Measurements from ENCODE around the gene SLIT3.

Gene SLIT3

DNA sequence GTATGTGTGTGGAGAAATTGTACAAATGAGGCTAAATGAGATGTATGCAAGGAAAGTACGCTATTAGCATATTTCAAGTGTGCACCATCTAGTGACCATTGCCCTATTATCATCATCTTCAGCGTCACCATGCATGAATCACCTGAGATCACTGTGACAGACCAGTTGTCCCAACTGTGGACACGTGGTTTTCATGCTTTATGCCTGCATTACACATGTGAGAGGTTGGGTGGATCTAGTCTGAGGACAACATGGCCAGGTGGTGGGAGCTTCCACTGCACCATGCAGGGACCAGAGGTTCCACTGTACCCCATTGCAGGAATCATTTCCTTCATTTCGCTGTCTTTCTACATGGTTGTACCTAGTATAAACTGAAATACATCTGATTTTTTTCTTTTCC, 329.8 kb downstream of the SLIT3 start:
- Histone ChIP-seq H3K4me3 (ENCODE audit: insufficient read depth, low read depth, low read length, poor library complexity, severe bottlenecking) (no peak overlapping the region), H3K4me1 (ENCODE audit: control insufficient read depth, insufficient read depth, low read length, poor library complexity, severe bottlenecking) (no peaks in the 10 kb centered on the region), H3K27ac (ENCODE audit: insufficient read depth, low read length, poor library complexity, severe bottlenecking) (no peak overlapping the region), H3K36me3 (ENCODE audit: control insufficient read depth, insufficient read depth, low read length) (no peaks in the 10 kb centered on the region), H3K9me3 (ENCODE audit: control insufficient read depth, low read length) (no peaks in the 10 kb centered on the region), H3K27me3 (replicated peaks; ENCODE audit: control insufficient read depth, insufficient read depth, low read length, poor library complexity, severe bottlenecking) (no peaks in the 10 kb centered on the region)
- DNase-seq, result no peak

DNA sequence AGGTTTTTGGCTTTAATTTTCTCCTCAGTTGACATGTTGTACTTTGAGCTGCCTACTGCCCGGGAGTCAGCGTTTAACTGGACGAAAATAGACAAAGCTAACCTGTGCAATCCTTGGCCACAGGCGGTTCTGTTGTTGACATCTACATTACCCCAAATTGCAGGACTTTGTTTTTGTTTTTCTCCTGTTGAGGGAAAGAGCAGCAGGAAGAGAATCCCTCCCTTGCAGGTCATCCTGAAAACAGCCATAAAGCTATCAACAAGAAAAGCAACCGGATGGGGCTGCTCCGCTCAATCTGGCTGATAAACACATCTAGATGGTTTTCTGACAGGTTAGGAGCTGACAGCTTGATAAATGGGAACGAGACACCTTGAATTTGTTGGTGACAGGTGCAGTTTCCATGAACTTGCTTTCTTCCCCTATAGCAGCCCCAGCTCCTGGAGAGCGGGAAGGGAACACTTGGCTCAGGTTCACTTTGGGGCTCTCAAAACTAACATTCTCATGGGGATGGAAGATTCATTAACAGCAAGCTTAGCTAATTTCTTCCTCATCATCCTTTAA, 331.5 kb downstream of the SLIT3 start:
- Histone ChIP-seq H3K27me3 (replicated peaks; ENCODE audit: control insufficient read depth, insufficient read depth, low read length, poor library complexity, severe bottlenecking) (no peaks in the 10 kb centered on the region), H3K36me3 (ENCODE audit: control insufficient read depth, insufficient read depth, low read length) (no peaks in the 10 kb centered on the region), H3K9me3 (ENCODE audit: control insufficient read depth, low read length) (no peaks in the 10 kb centered on the region), H3K27ac (ENCODE audit: insufficient read depth, low read length, poor library complexity, severe bottlenecking) (no peak overlapping the region), H3K4me3 (ENCODE audit: insufficient read depth, low read depth, low read length, poor library complexity, severe bottlenecking) (no peak overlapping the region), H3K4me1 (ENCODE audit: control insufficient read depth, insufficient read depth, low read length, poor library complexity, severe bottlenecking) (no peaks in the 10 kb centered on the region)
- no peak for DNase-seq

DNA sequence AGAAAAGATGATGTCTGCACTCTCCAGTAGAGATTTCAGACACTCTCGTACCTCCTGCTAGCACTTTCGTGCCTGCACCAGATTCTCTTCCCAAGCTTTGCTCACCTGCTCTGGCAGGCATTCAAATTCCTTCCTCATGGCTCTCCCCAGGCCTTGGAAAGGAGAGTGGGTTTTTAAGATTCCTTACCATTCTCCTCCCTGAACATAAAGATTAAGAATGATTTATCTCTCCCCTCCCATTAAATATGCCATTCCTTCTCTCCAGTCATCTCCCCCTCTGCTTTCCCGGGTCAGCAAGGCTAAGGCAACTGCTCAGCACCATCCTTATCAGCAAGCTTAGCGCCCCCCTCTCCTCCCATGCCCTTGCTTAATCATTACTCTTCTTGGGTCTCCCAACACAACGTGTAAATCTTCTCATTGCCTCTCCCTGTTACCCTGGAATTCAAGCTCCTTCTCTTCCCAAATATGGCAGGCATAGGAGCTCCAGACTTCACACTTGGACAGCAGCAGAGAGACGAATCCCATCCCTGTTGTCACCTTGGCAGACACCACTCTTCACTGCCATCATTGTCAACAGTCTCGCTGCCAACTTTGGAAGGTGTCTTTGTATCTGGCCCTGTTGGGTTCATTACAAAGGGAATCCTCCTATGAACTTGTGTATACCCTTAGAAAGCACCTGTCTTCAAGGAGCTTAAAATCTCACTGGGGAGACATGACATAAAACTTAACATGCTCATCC, 332.9 kb downstream of the SLIT3 start:
- Histone ChIP-seq H3K9me3 (ENCODE audit: control insufficient read depth, low read length) (no peaks in the 10 kb centered on the region), H3K27me3 (replicated peaks; ENCODE audit: control insufficient read depth, insufficient read depth, low read length, poor library complexity, severe bottlenecking) (no peaks in the 10 kb centered on the region), H3K36me3 (ENCODE audit: control insufficient read depth, insufficient read depth, low read length) (no peaks in the 10 kb centered on the region), H3K27ac (ENCODE audit: insufficient read depth, low read length, poor library complexity, severe bottlenecking) (no peak overlapping the region), H3K4me3 (ENCODE audit: insufficient read depth, low read depth, low read length, poor library complexity, severe bottlenecking) (no peak overlapping the region), H3K4me1 (ENCODE audit: control insufficient read depth, insufficient read depth, low read length, poor library complexity, severe bottlenecking) (no peaks in the 10 kb centered on the region)
- no peak for DNase-seq

DNA sequence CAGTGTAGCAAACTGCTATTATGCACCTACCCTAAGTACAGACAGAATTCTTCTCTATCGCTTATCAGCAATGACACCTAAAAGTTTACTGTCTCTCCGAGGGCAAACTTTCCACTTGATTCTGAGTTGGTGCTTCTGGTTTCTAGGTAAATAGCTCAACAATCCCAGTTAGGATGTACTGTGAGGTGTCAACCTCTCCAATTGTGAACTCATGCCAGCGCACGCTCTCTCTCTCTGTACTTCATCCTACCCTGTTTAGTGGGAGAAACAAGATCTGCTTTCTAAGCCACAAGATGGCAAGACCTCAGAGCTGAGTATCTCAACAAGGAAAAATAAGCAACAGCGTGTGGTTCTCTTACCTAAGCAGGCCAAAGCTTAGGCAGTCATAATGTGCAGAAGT, 335.3 kb downstream of the SLIT3 start:
- no peaks in the 10 kb centered on the region for H3K9me3 ChIP-seq (ENCODE audit: control insufficient read depth, low read length)
- DNase-seq, result no peak

DNA sequence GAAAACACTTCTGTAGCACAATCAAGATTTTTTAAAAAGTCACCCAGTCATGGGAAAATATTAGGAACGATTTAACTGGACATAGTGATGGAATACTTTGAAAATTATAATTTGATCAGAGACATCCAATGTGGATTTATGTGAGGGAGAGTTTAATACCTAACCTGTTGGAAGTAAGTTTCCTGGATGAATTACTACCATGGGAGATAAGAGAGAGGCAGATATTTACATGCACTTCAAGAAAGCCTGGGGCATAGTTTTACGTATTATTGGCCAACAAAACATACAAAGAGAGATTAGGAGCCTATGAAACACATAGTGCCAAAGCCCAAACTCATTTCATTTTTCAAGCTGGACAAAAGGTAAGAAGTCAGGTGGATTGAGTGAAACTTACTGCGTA, 336.8 kb downstream of the SLIT3 start:
- Histone ChIP-seq H3K27ac (ENCODE audit: insufficient read depth, low read length, poor library complexity, severe bottlenecking) (no peak overlapping the region), H3K36me3 (ENCODE audit: control insufficient read depth, insufficient read depth, low read length) (no peaks in the 10 kb centered on the region), H3K27me3 (replicated peaks; ENCODE audit: control insufficient read depth, insufficient read depth, low read length, poor library complexity, severe bottlenecking) (no peaks in the 10 kb centered on the region), H3K9me3 (ENCODE audit: control insufficient read depth, low read length) (no peaks in the 10 kb centered on the region), H3K4me3 (ENCODE audit: insufficient read depth, low read depth, low read length, poor library complexity, severe bottlenecking) (no peak overlapping the region), H3K4me1 (ENCODE audit: control insufficient read depth, insufficient read depth, low read length, poor library complexity, severe bottlenecking) (no peaks in the 10 kb centered on the region)
- no peak for DNase-seq

More for the DNA sequence above, 335.3 kb downstream of the SLIT3 start:
- no peak overlapping the region for H3K27ac ChIP-seq (ENCODE audit: insufficient read depth, low read length, poor library complexity, severe bottlenecking)
- no peak overlapping the region for H3K4me3 ChIP-seq (ENCODE audit: insufficient read depth, low read depth, low read length, poor library complexity, severe bottlenecking)
- H3K27me3 ChIP-seq (replicated peaks; ENCODE audit: control insufficient read depth, insufficient read depth, low read length, poor library complexity, severe bottlenecking), result no peaks in the 10 kb centered on the region
- no peaks in the 10 kb centered on the region for H3K36me3 ChIP-seq (ENCODE audit: control insufficient read depth, insufficient read depth, low read length)
- no peaks in the 10 kb centered on the region for H3K4me1 ChIP-seq (ENCODE audit: control insufficient read depth, insufficient read depth, low read length, poor library complexity, severe bottlenecking)

DNA sequence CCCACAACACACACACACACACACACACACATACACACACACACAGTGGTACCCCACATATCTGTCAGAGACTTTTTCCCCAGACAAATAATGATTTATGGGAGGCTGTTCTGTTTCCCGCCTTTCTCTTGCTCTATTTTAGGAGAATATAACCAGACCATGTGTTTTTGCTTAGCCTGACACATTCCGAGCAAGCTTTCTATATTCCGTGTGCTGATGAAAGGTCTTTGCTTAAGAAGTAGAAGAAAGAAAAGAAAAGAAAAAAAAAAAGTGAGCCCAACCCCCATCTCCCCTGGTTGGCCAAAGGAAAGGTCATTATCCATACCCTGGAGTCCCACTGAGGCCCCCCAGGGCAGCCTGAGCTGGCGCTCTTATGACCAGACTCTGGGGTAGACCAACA, 338.6 kb downstream of the SLIT3 start:
- Histone ChIP-seq H3K4me1 (ENCODE audit: control insufficient read depth, insufficient read depth, low read length, poor library complexity, severe bottlenecking) (no peaks in the 10 kb centered on the region), H3K27ac (ENCODE audit: insufficient read depth, low read length, poor library complexity, severe bottlenecking) (no peak overlapping the region), H3K9me3 (ENCODE audit: control insufficient read depth, low read length) (no peaks in the 10 kb centered on the region), H3K4me3 (ENCODE audit: insufficient read depth, low read depth, low read length, poor library complexity, severe bottlenecking) (no peak overlapping the region), H3K27me3 (replicated peaks; ENCODE audit: control insufficient read depth, insufficient read depth, low read length, poor library complexity, severe bottlenecking) (no peaks in the 10 kb centered on the region), H3K36me3 (ENCODE audit: control insufficient read depth, insufficient read depth, low read length) (no peaks in the 10 kb centered on the region)
- no peak for DNase-seq

DNA sequence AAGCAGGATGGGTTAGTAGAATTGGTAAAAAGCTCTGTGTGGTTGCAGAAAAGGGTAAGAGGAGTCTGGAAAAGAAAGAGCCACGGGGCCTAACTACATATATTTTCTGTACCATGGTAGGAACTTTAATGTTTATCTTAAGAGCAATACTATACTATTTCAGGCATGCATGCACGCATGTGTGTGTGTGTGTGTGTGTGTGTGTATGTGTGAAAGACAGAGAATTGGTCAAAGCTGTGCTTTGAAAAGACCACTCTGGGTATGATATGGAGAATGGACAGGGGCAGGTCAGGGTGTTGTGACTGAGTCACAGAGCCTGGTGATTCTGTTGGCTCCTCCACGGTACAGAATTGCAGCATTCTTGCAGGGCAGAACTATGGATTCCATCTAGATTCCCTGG, 339.3 kb downstream of the SLIT3 start:
- no peak for DNase-seq
- Histone ChIP-seq H3K27ac (ENCODE audit: insufficient read depth, low read length, poor library complexity, severe bottlenecking) (no peak overlapping the region), H3K4me3 (ENCODE audit: insufficient read depth, low read depth, low read length, poor library complexity, severe bottlenecking) (no peak overlapping the region)

DNA sequence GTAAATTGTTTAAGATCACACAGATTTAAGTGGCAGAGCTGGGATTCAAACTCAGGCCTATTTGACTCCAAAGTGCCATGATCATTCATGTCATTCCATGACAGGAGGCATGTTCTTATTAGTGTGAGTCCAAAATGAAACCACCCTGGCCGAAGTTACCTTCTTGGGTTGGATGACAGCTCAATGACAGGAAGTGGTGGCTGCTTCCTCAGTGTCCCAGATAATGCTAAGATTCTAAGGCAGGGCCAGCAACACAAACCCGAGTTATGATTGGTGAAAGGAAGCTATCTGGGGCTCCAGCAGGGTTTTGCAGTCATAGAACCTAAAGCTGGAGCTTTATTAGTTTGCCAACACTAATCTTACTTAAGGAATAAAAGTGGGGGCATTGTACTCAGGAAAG, 340.4 kb downstream of the SLIT3 start:
- Histone ChIP-seq H3K27me3 (replicated peaks; ENCODE audit: control insufficient read depth, insufficient read depth, low read length, poor library complexity, severe bottlenecking) (no peaks in the 10 kb centered on the region), H3K4me1 (ENCODE audit: control insufficient read depth, insufficient read depth, low read length, poor library complexity, severe bottlenecking) (no peaks in the 10 kb centered on the region), H3K9me3 (ENCODE audit: control insufficient read depth, low read length) (no peaks in the 10 kb centered on the region), H3K4me3 (ENCODE audit: insufficient read depth, low read depth, low read length, poor library complexity, severe bottlenecking) (no peak overlapping the region), H3K36me3 (ENCODE audit: control insufficient read depth, insufficient read depth, low read length) (no peaks in the 10 kb centered on the region), H3K27ac (ENCODE audit: insufficient read depth, low read length, poor library complexity, severe bottlenecking) (no peak overlapping the region)
- DNase-seq, result no peak

More for the DNA sequence above, 339.3 kb downstream of the SLIT3 start:
- Histone ChIP-seq H3K27me3 (replicated peaks; ENCODE audit: control insufficient read depth, insufficient read depth, low read length, poor library complexity, severe bottlenecking) (no peaks in the 10 kb centered on the region), H3K36me3 (ENCODE audit: control insufficient read depth, insufficient read depth, low read length) (no peaks in the 10 kb centered on the region), H3K4me1 (ENCODE audit: control insufficient read depth, insufficient read depth, low read length, poor library complexity, severe bottlenecking) (no peaks in the 10 kb centered on the region), H3K9me3 (ENCODE audit: control insufficient read depth, low read length) (no peaks in the 10 kb centered on the region)

DNA sequence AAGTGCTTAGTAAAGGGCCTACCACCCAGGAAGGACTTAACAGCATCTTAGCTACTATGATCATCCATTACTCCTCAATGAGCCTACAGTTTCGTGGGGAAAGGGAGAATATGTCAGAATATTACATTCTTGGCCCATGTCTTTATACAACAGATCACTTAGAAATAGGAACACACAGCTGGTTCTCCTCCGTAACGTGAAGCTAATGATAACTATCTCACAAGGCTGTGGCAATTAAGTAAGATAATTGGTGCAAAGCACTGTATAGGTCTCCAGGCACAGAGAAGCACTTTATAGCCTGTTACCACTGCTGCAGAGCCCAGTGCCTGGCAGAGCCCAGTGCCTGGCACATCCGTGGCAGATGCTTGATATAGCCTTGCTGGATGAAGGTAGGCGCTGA, 347.6 kb downstream of the SLIT3 start:
- DNase-seq, result no peak
- H3K27me3 ChIP-seq (replicated peaks; ENCODE audit: control insufficient read depth, insufficient read depth, low read length, poor library complexity, severe bottlenecking), result no peaks in the 10 kb centered on the region
- H3K36me3 ChIP-seq (ENCODE audit: control insufficient read depth, insufficient read depth, low read length), result no peaks in the 10 kb centered on the region
- H3K27ac ChIP-seq (ENCODE audit: insufficient read depth, low read length, poor library complexity, severe bottlenecking), result no peak overlapping the region
- H3K9me3 ChIP-seq (ENCODE audit: control insufficient read depth, low read length), result no peaks in the 10 kb centered on the region
- H3K4me1 ChIP-seq (ENCODE audit: control insufficient read depth, insufficient read depth, low read length, poor library complexity, severe bottlenecking), result no peaks in the 10 kb centered on the region
- H3K4me3 ChIP-seq (ENCODE audit: insufficient read depth, low read depth, low read length, poor library complexity, severe bottlenecking), result no peak overlapping the region

DNA sequence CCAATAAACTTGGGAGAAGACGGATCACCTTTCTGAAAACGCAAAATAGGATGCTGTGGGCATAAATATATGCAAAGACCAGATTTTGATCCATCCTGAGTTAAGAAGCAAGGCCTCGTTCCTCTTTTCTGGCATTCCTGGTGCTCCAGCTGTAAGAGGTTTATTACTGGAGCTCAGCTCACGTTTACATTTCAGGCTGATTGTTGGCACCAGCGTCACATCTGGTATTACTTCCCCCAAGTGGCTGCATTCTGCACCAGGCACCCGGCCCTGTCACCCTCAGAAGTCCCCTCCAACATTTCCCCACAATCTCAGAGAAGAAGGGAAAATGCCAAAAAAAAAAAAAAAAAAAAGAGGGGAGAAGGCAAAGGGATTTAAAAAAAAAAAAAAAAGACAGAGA, 348.7 kb downstream of the SLIT3 start:
- Histone ChIP-seq H3K4me1 (ENCODE audit: control insufficient read depth, insufficient read depth, low read length, poor library complexity, severe bottlenecking) (no peaks in the 10 kb centered on the region), H3K9me3 (ENCODE audit: control insufficient read depth, low read length) (no peaks in the 10 kb centered on the region), H3K4me3 (ENCODE audit: insufficient read depth, low read depth, low read length, poor library complexity, severe bottlenecking) (no peak overlapping the region), H3K27me3 (replicated peaks; ENCODE audit: control insufficient read depth, insufficient read depth, low read length, poor library complexity, severe bottlenecking) (no peaks in the 10 kb centered on the region), H3K27ac (ENCODE audit: insufficient read depth, low read length, poor library complexity, severe bottlenecking) (no peak overlapping the region), H3K36me3 (ENCODE audit: control insufficient read depth, insufficient read depth, low read length) (no peaks in the 10 kb centered on the region)
- no peak for DNase-seq
